Measurements from ENCODE around the gene SUN3. TPM values are rescaled to one million over a fixed set of nuclear protein-coding genes. Genes with fewer than 3 reads are reported as not detected.

The SUN3 gene
- total and polyA plus RNA-seq, 2 donors from 2014 or later, result 0.54 TPM; not detected in 1

DNA sequence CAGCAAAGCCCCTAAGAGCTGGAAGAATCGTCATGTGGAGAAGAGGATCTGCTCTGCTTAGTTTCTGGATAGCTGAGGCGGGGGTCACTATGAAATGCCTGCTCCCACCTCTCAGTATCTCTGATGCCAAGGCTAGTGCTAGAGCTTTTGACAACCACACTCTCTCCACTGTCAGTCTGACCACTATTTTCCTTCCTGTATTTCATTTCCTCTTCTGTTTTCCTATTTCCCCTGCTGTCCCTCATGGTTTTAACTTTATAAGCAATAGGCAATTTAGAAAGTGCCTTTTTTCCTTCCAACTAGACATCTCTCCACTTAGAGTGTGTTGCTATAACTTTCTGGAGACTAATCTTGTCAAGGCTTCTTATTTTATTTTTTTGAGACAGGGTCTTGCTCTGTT lies 30.1 kb upstream of the SUN3 start:
- FAIRE-seq (no peak), DNase-seq (no peak)
- Histone ChIP-seq H3K27me3 (ENCODE audit: control insufficient read depth, insufficient read depth, low read length) (no peaks in the 10 kb centered on the region), H3K27ac (ENCODE audit: low read depth in 2 of 2, low read length in 2 of 2) (no peak overlapping the region), H3K4me1 (ENCODE audit: control insufficient read depth in 2 of 3, insufficient read depth in 2 of 3, low read depth in 1 of 3, low read length in 3 of 3) (no peaks in the 10 kb centered on the region), H3K9me3 (ENCODE audit: control insufficient read depth in 2 of 3, insufficient read depth in 1 of 3, low read length in 3 of 3) (no peaks in the 10 kb centered on the region), H3K4me3 (ENCODE audit: low read length in 3 of 3) (no peak overlapping the region), H3K9ac (ENCODE audit: low read length in 3 of 3) (no peak overlapping the region), H3K36me3 (ENCODE audit: control insufficient read depth in 2 of 3, insufficient read depth in 3 of 3, low read length in 3 of 3) (no peaks in the 10 kb centered on the region)
- intact Hi-C loops (cut with DNase I), result no loop called here
- TF ChIP-seq, protein P1, sequence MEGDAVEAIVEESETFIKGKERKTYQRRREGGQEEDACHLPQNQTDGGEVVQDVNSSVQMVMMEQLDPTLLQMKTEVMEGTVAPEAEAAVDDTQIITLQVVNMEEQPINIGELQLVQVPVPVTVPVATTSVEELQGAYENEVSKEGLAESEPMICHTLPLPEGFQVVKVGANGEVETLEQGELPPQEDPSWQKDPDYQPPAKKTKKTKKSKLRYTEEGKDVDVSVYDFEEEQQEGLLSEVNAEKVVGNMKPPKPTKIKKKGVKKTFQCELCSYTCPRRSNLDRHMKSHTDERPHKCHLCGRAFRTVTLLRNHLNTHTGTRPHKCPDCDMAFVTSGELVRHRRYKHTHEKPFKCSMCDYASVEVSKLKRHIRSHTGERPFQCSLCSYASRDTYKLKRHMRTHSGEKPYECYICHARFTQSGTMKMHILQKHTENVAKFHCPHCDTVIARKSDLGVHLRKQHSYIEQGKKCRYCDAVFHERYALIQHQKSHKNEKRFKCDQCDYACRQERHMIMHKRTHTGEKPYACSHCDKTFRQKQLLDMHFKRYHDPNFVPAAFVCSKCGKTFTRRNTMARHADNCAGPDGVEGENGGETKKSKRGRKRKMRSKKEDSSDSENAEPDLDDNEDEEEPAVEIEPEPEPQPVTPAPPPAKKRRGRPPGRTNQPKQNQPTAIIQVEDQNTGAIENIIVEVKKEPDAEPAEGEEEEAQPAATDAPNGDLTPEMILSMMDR (IDR thresholded peaks at IDR 0.05; ENCODE audit: borderline replicate concordance, extremely low read depth, insufficient read depth), result no peak

DNA sequence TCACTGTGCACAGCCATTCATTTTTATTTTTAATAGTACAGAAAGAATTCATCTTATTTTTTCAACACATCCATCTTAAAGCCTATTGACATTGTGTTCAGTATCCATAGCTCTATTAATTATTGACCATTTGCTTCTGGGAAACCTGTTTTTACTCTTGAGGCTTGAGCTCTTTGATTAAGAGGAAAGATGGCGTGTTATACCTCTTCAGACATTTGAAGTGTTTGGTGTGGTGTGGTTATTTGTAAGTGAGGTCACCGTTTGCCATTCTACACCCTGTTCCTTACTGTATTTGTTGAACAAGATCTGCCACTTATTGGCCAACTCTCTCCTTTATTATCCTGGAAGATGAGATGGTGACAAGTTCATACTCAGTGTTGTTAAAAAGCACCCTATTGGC lies 24.8 kb upstream of the SUN3 start:
- TF ChIP-seq, protein P1 (IDR thresholded peaks at IDR 0.05; ENCODE audit: borderline replicate concordance, extremely low read depth, insufficient read depth), result no peak
- Histone ChIP-seq H3K36me3 (ENCODE audit: control insufficient read depth in 2 of 3, insufficient read depth in 3 of 3, low read length in 3 of 3) (no peaks in the 10 kb centered on the region), H3K27ac (ENCODE audit: low read depth in 2 of 2, low read length in 2 of 2) (no peak overlapping the region), H3K4me3 (ENCODE audit: low read length in 3 of 3) (no peak overlapping the region), H3K4me1 (ENCODE audit: control insufficient read depth in 2 of 3, insufficient read depth in 2 of 3, low read depth in 1 of 3, low read length in 3 of 3) (no peaks in the 10 kb centered on the region), H3K27me3 (ENCODE audit: control insufficient read depth, insufficient read depth, low read length) (no peaks in the 10 kb centered on the region), H3K9ac (ENCODE audit: low read length in 3 of 3) (no peak overlapping the region), H3K9me3 (ENCODE audit: control insufficient read depth in 2 of 3, insufficient read depth in 1 of 3, low read length in 3 of 3) (no peaks in the 10 kb centered on the region)
- intact Hi-C loops (cut with DNase I), result no loop called here
- no peak for FAIRE-seq
- no peak for DNase-seq

DNA sequence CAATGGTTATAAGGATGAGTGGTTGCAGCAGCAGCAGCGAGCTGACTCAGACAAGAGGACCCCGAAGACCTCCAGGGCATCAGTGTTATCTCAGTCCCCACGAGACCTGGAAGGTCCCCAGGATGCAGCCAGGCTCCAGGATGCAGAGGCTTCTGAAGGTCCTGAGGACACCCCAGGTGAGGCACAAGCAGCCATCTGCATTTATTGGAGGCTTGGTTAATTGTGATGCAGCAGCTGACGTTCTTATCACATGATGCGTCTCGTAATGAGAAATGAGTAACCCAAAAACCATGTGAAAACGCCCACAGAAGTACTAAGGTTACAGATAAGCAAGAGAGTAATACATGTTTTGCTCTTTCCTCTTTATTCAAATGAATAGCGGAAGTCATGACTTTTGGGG lies 23.8 kb upstream of the SUN3 start:
- Histone ChIP-seq H3K27me3 (ENCODE audit: control insufficient read depth, insufficient read depth, low read length) (no peaks in the 10 kb centered on the region), H3K9ac (ENCODE audit: low read length in 3 of 3) (no peak overlapping the region), H3K9me3 (ENCODE audit: control insufficient read depth in 2 of 3, insufficient read depth in 1 of 3, low read length in 3 of 3) (no peaks in the 10 kb centered on the region), H3K4me1 (ENCODE audit: control insufficient read depth in 2 of 3, insufficient read depth in 2 of 3, low read depth in 1 of 3, low read length in 3 of 3) (no peaks in the 10 kb centered on the region), H3K27ac (ENCODE audit: low read depth in 2 of 2, low read length in 2 of 2) (no peak overlapping the region), H3K4me3 (ENCODE audit: low read length in 3 of 3) (no peak overlapping the region), H3K36me3 (ENCODE audit: control insufficient read depth in 2 of 3, insufficient read depth in 3 of 3, low read length in 3 of 3) (no peaks in the 10 kb centered on the region)
- TF ChIP-seq, protein P1 (IDR thresholded peaks at IDR 0.05; ENCODE audit: borderline replicate concordance, extremely low read depth, insufficient read depth), result no peak
- FAIRE-seq, result no peak
- intact Hi-C loops (cut with DNase I), result no loop called here
- no peak for DNase-seq

DNA sequence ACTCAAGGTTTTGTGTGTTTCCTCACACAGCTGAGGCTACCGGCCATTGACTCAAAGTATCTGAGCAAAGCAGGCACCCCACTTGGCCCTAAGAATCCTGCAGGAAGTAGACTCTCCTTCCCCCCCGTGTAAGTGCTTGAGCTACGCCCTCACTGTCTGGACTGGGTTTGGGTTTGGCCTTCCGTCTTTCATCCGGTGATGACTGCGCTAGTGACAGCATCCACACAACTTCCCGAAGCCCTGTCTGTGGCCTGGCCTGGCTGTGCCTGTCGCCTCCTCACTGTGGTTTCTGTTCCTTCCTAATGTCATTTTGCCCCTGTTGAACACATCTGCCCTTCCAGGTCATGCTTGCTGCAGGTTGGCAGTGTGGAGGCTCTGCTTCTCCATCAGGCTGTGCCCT lies 20.9 kb upstream of the SUN3 start:
- FAIRE-seq (no peak), DNase-seq (no peak)
- TF ChIP-seq, protein P1 (IDR thresholded peaks at IDR 0.05; ENCODE audit: borderline replicate concordance, extremely low read depth, insufficient read depth), result no peak
- H3K36me3 ChIP-seq (ENCODE audit: control insufficient read depth in 2 of 3, insufficient read depth in 3 of 3, low read length in 3 of 3), result no peaks in the 10 kb centered on the region
- intact Hi-C loops (cut with DNase I), result no loop called here
- no peak overlapping the region for H3K27ac ChIP-seq (ENCODE audit: low read depth in 2 of 2, low read length in 2 of 2)
- H3K9me3 ChIP-seq (ENCODE audit: control insufficient read depth in 2 of 3, insufficient read depth in 1 of 3, low read length in 3 of 3), result no peaks in the 10 kb centered on the region
- H3K4me3 ChIP-seq (ENCODE audit: low read length in 3 of 3), result no peak overlapping the region
- no peak overlapping the region for H3K9ac ChIP-seq (ENCODE audit: low read length in 3 of 3)
- no peaks in the 10 kb centered on the region for H3K4me1 ChIP-seq (ENCODE audit: control insufficient read depth in 2 of 3, insufficient read depth in 2 of 3, low read depth in 1 of 3, low read length in 3 of 3)
- H3K27me3 ChIP-seq (ENCODE audit: control insufficient read depth, insufficient read depth, low read length), result no peaks in the 10 kb centered on the region
